Frontal cortex (tissue), 4 donors: ENCODE data around the gene MEIS1. TPM values are rescaled to one million over a fixed set of nuclear protein-coding genes. Genes with fewer than 3 reads are reported as not detected.

Experiments
- DNase-seq, 2 donors: peaks; one replicate each; pipeline ENCODE4 v3.0.0; 2012; ENCODE audit warnings: low spot score in 2 of 2
- FAIRE-seq: peaks from 2 replicates; lab custom pipeline; 2012; peaks lifted over from hg19 to GRCh38; lab: Jason Lieb, UNC
- total RNA-seq: library from RNA; depleted of rRNA; stranded (reverse); fragments of >200 nt; gene quantifications from one replicate; pipeline ENCODE4 v1.2.3, GENCODE V29; 2014
- donor health status: control.
- donor health status: control.
- donor health status: control.

MEIS1 gene
- total RNA-seq, 1 donor from 2014 or later: 39.5 TPM

GRCh38 chr2:66596256-66596655 is 161.3 kb downstream of the MEIS1 start:
- DNase-seq (no peak), FAIRE-seq (no peak)

- no peak for DNase-seq
- FAIRE-seq: no peak
Measured at GRCh38 chr2:66601624-66602023, 166.7 kb downstream of the MEIS1 start.

- FAIRE-seq: no peak
- no peak for DNase-seq
Measured at GRCh38 chr2:66602341-66602740, 167.4 kb downstream of the MEIS1 start.

DNA sequence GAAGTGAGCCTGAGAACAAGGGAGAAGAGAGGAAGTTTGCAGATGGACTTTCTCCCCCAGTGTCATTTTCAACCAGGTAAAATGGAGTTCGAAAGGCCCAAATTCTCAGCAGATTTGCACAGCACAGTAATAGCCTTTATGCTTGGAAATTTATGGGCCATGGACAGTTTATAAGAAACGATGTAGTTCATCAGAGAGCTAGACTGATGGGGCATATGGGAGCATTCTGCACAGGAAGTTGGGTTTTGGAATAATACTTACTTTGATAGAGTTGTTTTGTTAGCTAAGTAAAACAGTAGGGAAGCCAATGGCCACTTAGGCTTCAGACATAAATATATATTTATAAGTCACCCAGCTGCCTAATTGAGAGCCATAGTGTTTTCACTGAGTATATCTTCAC is 169.4 kb downstream of the MEIS1 start:
- DNase-seq (no peak), FAIRE-seq (no peak)

GRCh38 chr2:66604976-66605375 is 170.1 kb downstream of the MEIS1 start:
- DNase-seq (no peak), FAIRE-seq (no peak)

- FAIRE-seq: no peak
- DNase-seq: no peak
Measured at GRCh38 chr2:66607152-66607551, 172.2 kb downstream of the MEIS1 start.
